Omental fat pad (tissue), 4 donors: Measurements from ENCODE around the gene AKAP8L. TPM values are rescaled to one million over a fixed set of nuclear protein-coding genes. Genes with fewer than 3 reads are reported as not detected.

Source experiments
- ATAC-seq: fragments of 150-250 bp; one replicate; pipeline ENCODE4 v1.9.1; 2016; ENCODE audit warnings: mild to moderate bottlenecking, moderate library complexity; ENCODE audit not compliant: low FRiP score
- DNase-seq: peaks from one replicate; pipeline ENCODE4 v3.0.0-alpha.2; 2019; ENCODE audit warnings: low spot score
- total RNA-seq, 4 donors: library from RNA; depleted of rRNA; stranded (reverse); fragments of >200 nt; gene quantifications; one replicate each; pipeline ENCODE4 v1.1.0, GENCODE V29; 2016
- TF ChIP-seq, protein P1 (sequence below), 3 donors: fragments of 450-650 bp; IDR thresholded peaks; one replicate each; pipeline ENCODE4 v1.5.1; 2016 to 2017; ENCODE audit warnings: antibody characterized with exemption in 3 of 3, mild to moderate bottlenecking in 3 of 3, moderate library complexity in 2 of 3

Gene AKAP8L
- total RNA-seq, 4 donors from 2014 or later = 52.2 to 141 (median 79.5) TPM

DNA sequence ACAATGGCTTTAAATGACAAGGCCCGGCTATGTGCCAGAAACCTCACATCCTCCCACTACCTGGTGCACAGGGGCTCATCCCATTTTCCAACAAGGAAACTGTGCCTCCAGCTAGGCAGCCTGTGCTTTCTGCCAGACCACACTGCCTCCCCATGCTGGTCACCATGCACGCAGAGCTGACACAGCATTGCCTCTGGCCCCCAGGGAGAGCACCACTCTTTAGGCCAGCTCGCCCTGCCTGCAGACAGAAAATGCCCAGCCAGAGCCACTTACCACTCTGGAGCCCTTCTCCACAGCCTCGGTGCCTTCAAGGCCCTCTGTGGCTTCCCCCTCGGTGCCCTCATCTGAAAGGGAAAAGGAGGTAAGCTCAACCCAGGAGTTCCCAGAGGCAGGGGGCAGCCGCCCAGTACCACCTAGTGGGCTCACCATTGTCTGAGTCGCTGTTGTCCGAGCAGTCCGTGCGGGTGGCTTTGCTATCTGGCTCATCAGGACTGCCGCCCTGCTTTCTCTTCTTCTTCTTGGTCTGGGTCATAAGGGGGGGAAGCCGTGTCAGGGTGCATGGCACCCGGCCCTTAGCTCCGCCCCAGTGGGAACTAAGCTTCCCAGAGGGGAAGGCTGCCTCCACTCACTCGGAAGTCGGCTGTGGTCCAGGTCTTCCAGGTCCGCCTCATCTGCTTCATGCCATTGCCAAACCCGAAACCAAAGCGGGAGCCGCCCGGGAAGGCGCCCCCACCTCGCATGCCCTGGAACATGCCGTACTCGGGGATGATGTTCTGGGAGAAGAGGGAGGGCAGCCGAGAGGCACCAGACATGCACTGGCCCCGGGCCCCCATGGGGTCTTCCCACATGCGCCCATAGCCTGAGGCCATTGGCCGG is 18.0 kb downstream of the AKAP8L start:
- ATAC-seq = no peak

GRCh38 chr19:15399635-15400034 is 19.2 kb downstream of the AKAP8L start:
- DNase-seq (no peak), ATAC-seq (no peak)
- TF ChIP-seq, protein P1, sequence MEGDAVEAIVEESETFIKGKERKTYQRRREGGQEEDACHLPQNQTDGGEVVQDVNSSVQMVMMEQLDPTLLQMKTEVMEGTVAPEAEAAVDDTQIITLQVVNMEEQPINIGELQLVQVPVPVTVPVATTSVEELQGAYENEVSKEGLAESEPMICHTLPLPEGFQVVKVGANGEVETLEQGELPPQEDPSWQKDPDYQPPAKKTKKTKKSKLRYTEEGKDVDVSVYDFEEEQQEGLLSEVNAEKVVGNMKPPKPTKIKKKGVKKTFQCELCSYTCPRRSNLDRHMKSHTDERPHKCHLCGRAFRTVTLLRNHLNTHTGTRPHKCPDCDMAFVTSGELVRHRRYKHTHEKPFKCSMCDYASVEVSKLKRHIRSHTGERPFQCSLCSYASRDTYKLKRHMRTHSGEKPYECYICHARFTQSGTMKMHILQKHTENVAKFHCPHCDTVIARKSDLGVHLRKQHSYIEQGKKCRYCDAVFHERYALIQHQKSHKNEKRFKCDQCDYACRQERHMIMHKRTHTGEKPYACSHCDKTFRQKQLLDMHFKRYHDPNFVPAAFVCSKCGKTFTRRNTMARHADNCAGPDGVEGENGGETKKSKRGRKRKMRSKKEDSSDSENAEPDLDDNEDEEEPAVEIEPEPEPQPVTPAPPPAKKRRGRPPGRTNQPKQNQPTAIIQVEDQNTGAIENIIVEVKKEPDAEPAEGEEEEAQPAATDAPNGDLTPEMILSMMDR (IDR thresholded peaks at IDR 0.05) = no peak

More for the DNA sequence above, 18.0 kb downstream of the AKAP8L start:
- TF ChIP-seq, protein P1 (IDR thresholded peaks at IDR 0.05) = no peak
- no peak for DNase-seq

DNA sequence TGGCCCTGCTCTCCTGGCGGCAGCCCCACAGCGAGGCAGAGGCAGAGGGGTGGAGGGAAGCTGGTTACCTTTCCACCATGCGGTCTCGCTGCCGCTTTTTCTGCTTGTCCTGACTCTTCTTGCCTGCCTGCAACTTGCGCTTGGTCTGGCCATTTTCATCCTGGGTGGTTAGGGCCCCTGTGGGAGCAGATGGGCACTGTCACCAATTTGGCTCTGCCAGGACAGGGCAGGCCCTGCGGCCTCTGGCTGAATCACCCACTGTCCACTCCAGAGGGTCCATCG is 19.6 kb downstream of the AKAP8L start:
- no peak for ATAC-seq
- TF ChIP-seq, protein P1 (IDR thresholded peaks at IDR 0.05) = no peak
- DNase-seq = no peak

DNA sequence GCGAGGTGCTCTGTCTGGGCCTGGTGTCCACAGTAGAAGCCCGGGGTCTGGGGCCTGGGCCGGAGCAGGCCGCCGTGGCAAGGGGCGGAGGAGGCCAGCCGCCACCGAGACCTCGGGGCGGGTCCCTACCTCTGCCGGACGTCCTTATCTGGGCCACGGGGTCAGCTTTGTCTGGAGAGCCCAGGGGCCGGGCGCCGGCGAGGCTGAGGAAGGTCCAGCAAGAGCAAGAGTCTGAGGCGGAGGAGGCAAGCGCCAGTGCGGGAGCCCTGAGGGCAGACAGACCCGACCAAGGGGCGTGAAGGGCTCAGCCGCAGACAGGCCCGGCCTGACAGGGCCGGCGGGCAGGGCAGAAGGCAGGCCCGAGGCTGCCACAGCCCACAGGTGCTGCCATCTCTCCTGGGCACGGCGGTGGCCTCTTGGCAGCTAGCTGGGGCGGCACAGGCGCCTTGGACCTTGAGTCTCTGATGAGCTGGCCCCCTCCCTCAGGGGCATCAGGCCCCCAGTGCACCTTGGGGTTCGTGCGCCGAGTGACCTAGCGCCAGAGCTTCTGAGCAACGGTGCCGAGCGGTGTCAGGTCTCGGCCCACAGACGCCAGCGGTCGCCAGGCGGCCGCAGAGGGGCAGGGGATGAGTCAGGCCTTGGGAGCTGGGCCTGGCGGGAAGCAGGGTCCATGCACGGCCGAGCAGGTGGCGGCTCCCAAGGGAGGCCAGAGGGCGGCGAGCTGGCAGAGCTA is 20.1 kb downstream of the AKAP8L start:
- TF ChIP-seq, protein P1 (IDR thresholded peaks at IDR 0.05) = no peak
- ATAC-seq (no peak), DNase-seq (no peak)

DNA sequence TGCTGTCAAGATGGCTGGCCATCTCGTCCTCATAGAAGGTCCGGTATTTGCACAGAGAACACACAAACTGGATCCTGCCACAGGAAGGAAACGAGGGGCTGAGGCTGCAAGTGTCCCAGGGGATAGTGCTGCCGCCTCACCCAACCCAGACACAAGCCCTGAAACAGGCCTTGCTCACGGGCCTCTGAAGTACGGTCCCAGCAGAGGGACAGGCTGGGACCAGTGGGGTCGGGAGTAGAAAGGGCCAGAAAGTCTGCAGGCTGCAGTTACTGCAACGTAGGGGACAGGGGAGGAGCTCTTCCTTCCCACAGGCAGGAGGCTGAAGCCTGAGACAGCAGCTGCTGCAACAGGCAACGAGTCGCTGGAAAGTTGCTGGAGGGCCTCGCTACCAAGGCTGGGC is 21.0 kb downstream of the AKAP8L start:
- TF ChIP-seq, protein P1 (IDR thresholded peaks at IDR 0.05) = no peak
- ATAC-seq (no peak), DNase-seq (no peak)

- no peak for DNase-seq
- ATAC-seq = no peak
- TF ChIP-seq, protein P1 (IDR thresholded peaks at IDR 0.05) = no peak
These were observed 21.6 kb downstream of the AKAP8L start for GRCh38 chr19:15397236-15397635.
